ENCODE results near the gene AP3B2.
"Not testable (repeated sequence)": the region's sequence is repeated elsewhere in the genome, so short reads cannot be mapped to it uniquely, and the experiment has no call there.

The AP3B2 gene

GRCh38 chr15:82647045-82647834, 62.4 kb downstream of the AP3B2 start, which contains the start of gene CPEB1:
CPEB1 (minus strand) TSS chr15:82647363; CDS start chr15:82628459, 18,904 bp downstream.
- no peak for FAIRE-seq

GRCh38 chr15:82646250-82647044, 63.2 kb downstream of the AP3B2 start:
- no peak for FAIRE-seq

GRCh38 chr15:82644967-82645852, 64.5 kb downstream of the AP3B2 start:
- not testable (repeated sequence) for FAIRE-seq

- no peak for FAIRE-seq
Observed at GRCh38 chr15:82643992-82644391, 65.7 kb downstream of the AP3B2 start.

GRCh38 chr15:82642656-82643055, 67.0 kb downstream of the AP3B2 start:
- no peak for FAIRE-seq

- FAIRE-seq, result no peak
Observed at GRCh38 chr15:82641129-82641798, 68.4 kb downstream of the AP3B2 start.

GRCh38 chr15:82640672-82641071, 69.0 kb downstream of the AP3B2 start:
- no peak for FAIRE-seq

- FAIRE-seq, result no peak
Observed at GRCh38 chr15:82635798-82636197, 73.9 kb downstream of the AP3B2 start.

- FAIRE-seq, result no peak
Observed at GRCh38 chr15:82630033-82630432, 79.6 kb downstream of the AP3B2 start.

GRCh38 chr15:82625136-82625535, 84.5 kb downstream of the AP3B2 start:
- FAIRE-seq, result no peak

GRCh38 chr15:82624438-82624837, 85.2 kb downstream of the AP3B2 start:
- FAIRE-seq, result no peak

GRCh38 chr15:82624008-82624407, 85.7 kb downstream of the AP3B2 start:
- no peak for FAIRE-seq

- FAIRE-seq, result no peak
Observed at GRCh38 chr15:82621970-82622369, 87.7 kb downstream of the AP3B2 start.

GRCh38 chr15:82613747-82614146, 95.9 kb downstream of the AP3B2 start:
- FAIRE-seq, result no peak

GRCh38 chr15:82611348-82611747, 98.3 kb downstream of the AP3B2 start:
- no peak for FAIRE-seq
